Right lobe of liver (tissue), 6 donors: ENCODE measurements around the gene MDFIC. TPM values are rescaled to one million over a fixed set of nuclear protein-coding genes. Genes with fewer than 3 reads are reported as not detected.

Source experiments
- ATAC-seq, 4 donors: fragments of 200-7000 bp; cut with Tn5 transposase; one replicate each; pipeline ENCODE4 v1.9.1; 2020; ENCODE audit warnings: mild to moderate bottlenecking in 4 of 4, moderate library complexity in 4 of 4
- DNase-seq, 3 donors: peaks; one replicate each; pipeline ENCODE4 v3.0.0-alpha.2; 2020
- H3K27ac ChIP-seq, 3 donors: fragments of 200-600 bp; one replicate each; pipeline ENCODE4 v1.8.0; 2022
- H3K27me3 ChIP-seq, 2 donors: fragments of 200-600 bp; one replicate each; pipeline ENCODE4 v1.8.0; 2022
- H3K36me3 ChIP-seq, 4 donors: fragments of 200-600 bp; sonication (generic) in 1 of 4; one replicate each; pipeline versions ENCODE4 v1.5.1 to v1.8.0; 2017 to 2022; ENCODE audit warnings: control low read depth in 1 of 4
- H3K4me1 ChIP-seq, 4 donors: fragments of 200-600 bp; sonication (generic) in 1 of 4; one replicate each; pipeline versions ENCODE4 v1.5.1 to v1.8.0; 2017 to 2022; ENCODE audit warnings: control low read depth in 1 of 4
- H3K4me3 ChIP-seq, 3 donors: fragments of 200-600 bp; one replicate each; pipeline ENCODE4 v1.8.0; 2022
- H3K9me3 ChIP-seq, 4 donors: fragments of 200-600 bp; sonication (generic) in 1 of 4; one replicate each; pipeline versions ENCODE4 v1.5.1 to v1.8.0; 2017 to 2022; ENCODE audit warnings: control low read depth in 1 of 4
- CTCF ChIP-seq, 4 donors: fragments of 200-600 bp in 3 of 4; fragments of 450-650 bp in 1 of 4; IDR thresholded peaks; one replicate each; pipeline versions ENCODE4 v1.5.1 to v1.8.0; 2016 to 2022; ENCODE audit warnings: antibody characterized with exemption in 4 of 4, mild to moderate bottlenecking in 2 of 4
- POLR2A ChIP-seq: fragments of 450-650 bp; IDR thresholded peaks from one replicate; pipeline ENCODE4 v1.6.1; 2017; ENCODE audit warnings: antibody characterized with exemption, mild to moderate bottlenecking
- WGBS: methylation state at CpG from one replicate; pipeline ENCODE4 v1.1.6; 2018; ENCODE audit warnings: low coverage, low lambda C conversion rate; ENCODE audit not compliant: insufficient coverage; ENCODE audit errors: missing lambda C conversion rate; 5-methylcytosine and 5-hydroxymethylcytosine counted together
- intact Hi-C, 2 donors: fragments of 100-400 bp; cut with DNase I; formaldehyde crosslinking; loops; one replicate each; pipeline versions ENCODE4 v1.11.2 to v1.14.1; 2022
- total RNA-seq, 6 experiments: library from RNA; depleted of rRNA in 2 of 6; stranded (reverse); fragments of >200 nt in 2 of 6; fragmentation: NEBNext Ultra II Directional in 3 of 6; extraction: Animal tissue kit (Norgen Biotek cat#: 25700) in 3 of 6; gene quantifications; one replicate each; pipeline versions ENCODE4 v1.1.0 to v1.2.4, GENCODE V29; 2016 to 2023
- donor health status: DM: no; HTN: yes; CAD: no.
- donor health status: DM: no; HTN: no; CAD: no.
- donor health status: DM: no; HTN: no; CAD: no.
- donor health status: DM: no; HTN: yes; CAD: no.
- donor health status: DM: no; HTN: yes; CAD: no.

Gene MDFIC
- total RNA-seq, 6 experiments from 2014 or later: 7.5 to 20.7 (median 13.4) TPM

DNA sequence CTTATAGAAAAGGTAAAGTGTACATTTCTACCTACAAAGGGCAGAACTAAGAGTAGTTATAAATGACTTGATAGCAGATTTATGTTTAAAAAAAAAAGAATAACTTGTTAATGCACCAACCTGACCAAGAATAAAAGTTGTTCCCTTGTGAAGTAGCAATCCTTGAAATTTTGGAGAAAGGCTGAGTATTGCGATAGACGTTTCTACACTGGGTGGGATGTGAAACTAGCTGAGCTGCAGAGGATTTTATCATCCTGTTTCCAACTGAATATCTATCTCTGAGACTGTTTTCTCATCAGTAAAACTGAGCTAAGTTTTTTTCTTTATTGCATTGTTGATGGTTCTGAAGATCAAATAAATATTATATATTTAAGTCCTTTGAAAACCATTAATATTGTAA, 14.6 kb downstream of the MDFIC start:
- no peak overlapping the region for H3K4me3 ChIP-seq
- WGBS: 43% methylated on average over 2 of the region's 2 CpGs
- DNase-seq (no peak), ATAC-seq (peak in 3 of 4 donors; percentile 33 to 40 (median 37))
- peaks cover 0 to 5% (median 0%) of the 10 kb centered on the region in 4 donors for H3K4me1 ChIP-seq
- no peaks in the 10 kb centered on the region for H3K27me3 ChIP-seq
- H3K36me3 ChIP-seq: no peaks in the 10 kb centered on the region
- TF ChIP-seq POLR2A: no peak
- TF ChIP-seq CTCF (IDR thresholded peaks at IDR 0.05): no peak
- H3K9me3 ChIP-seq: no peaks in the 10 kb centered on the region
- H3K27ac ChIP-seq: no peak overlapping the region
- intact Hi-C loops: no loop called here

- Histone ChIP-seq H3K9me3 (no peaks in the 10 kb centered on the region), H3K27me3 (no peaks in the 10 kb centered on the region), H3K27ac (no peak overlapping the region), H3K4me3 (no peak overlapping the region), H3K36me3 (no peaks in the 10 kb centered on the region), H3K4me1 (peaks cover 0 to 5% (median 0%) of the 10 kb centered on the region in 4 donors)
- no peak for ATAC-seq
- intact Hi-C loops: no loop called here
- 100% methylated on average over 1 of the region's 1 CpG for WGBS
- no peak for DNase-seq
- TF ChIP-seq CTCF (IDR thresholded peaks at IDR 0.05) (no peak), POLR2A (no peak)
Measured at GRCh38 chr7:114937446-114937845, 15.6 kb downstream of the MDFIC start.

DNA sequence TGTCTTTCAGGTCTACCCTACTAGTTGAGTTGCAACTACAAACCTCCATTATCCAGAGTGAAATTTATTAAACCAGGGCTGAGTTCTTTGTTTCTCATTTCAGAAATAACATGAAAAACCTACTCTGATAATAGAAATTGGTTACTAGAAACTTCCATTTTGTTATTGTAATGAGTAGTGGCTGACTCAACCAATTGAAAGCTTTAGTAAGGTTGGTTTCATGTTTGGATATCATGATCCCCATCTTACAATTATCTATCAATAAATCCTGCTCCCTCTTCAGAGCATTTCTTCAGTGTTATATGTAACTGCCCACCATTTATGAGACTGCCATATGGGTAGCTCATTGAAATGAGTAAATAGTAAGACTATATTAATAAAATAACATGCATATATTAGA, 16.9 kb downstream of the MDFIC start:
- ATAC-seq (no peak), DNase-seq (no peak)
- no peaks in the 10 kb centered on the region for H3K27me3 ChIP-seq
- TF ChIP-seq CTCF (IDR thresholded peaks at IDR 0.05): no peak
- TF ChIP-seq POLR2A: no peak
- H3K9me3 ChIP-seq: no peaks in the 10 kb centered on the region
- peaks cover 0 to 6% (median 0%) of the 10 kb centered on the region in 4 donors for H3K4me1 ChIP-seq
- H3K27ac ChIP-seq: no peak overlapping the region
- H3K4me3 ChIP-seq: no peak overlapping the region
- no peaks in the 10 kb centered on the region for H3K36me3 ChIP-seq
- intact Hi-C loops: no loop called here

- Histone ChIP-seq H3K27me3 (no peaks in the 10 kb centered on the region), H3K27ac (no peak overlapping the region), H3K36me3 (no peaks in the 10 kb centered on the region), H3K4me1 (peaks cover 0 to 12% (median 0%) of the 10 kb centered on the region in 4 donors), H3K9me3 (no peaks in the 10 kb centered on the region), H3K4me3 (no peak overlapping the region)
- 77% methylated on average over 3 of the region's 3 CpGs for WGBS
- no peak for DNase-seq
- no peak for TF ChIP-seq CTCF (IDR thresholded peaks at IDR 0.05)
- TF ChIP-seq POLR2A: no peak
- no peak for ATAC-seq
- intact Hi-C loops: no loop called here
Measured at GRCh38 chr7:114939484-114940097, 17.7 kb downstream of the MDFIC start.

DNA sequence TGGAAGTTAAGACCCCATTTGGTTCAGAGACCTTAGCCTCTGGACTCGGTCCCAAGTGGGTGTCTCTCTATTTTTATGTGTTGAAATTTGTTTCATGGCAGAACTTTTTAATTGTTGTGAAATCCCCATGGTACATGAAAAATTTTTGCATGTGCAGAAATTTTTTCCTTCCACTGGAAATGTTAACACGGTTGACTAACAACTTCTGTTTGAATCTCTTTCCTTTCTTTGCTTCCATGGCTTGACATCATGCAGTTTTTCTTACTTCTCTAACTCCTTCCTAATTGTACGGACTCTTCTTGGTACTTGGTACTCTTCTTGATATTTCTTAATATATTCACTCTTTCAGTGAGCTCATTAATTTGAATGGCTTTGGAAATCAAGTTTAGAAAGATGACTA, 18.3 kb downstream of the MDFIC start:
- Histone ChIP-seq H3K27me3 (no peaks in the 10 kb centered on the region), H3K9me3 (no peaks in the 10 kb centered on the region), H3K27ac (no peak overlapping the region), H3K4me1 (peaks cover 0 to 16% (median 3%) of the 10 kb centered on the region in 4 donors), H3K36me3 (no peaks in the 10 kb centered on the region), H3K4me3 (no peak overlapping the region)
- ATAC-seq: no peak
- intact Hi-C loops: no loop called here
- DNase-seq: no peak
- TF ChIP-seq CTCF (IDR thresholded peaks at IDR 0.05) (no peak), POLR2A (no peak)
- WGBS: 77% methylated on average over 3 of the region's 3 CpGs
